Heart left ventricle (tissue), 13 donors: ENCODE data around the gene RFT1.

Source experiments
- POLR2A ChIP-seq, 2 donors: fragments of 450-650 bp; IDR thresholded peaks; one replicate each; pipeline ENCODE4 v1.6.1; 2017; ENCODE audit warnings: antibody characterized with exemption in 2 of 2, mild to moderate bottlenecking in 2 of 2, moderate library complexity in 2 of 2
- TF ChIP-seq, protein P1 (sequence below), 12 donors: fragments of 200-600 bp; sonication (generic) in 4 of 12; IDR thresholded peaks; one replicate each; pipeline versions ENCODE4 v1.5.0 to v1.8.0; 2018 to 2022; ENCODE audit warnings: antibody characterized with exemption in 12 of 12, mild to moderate bottlenecking in 5 of 12
- donor health status: ischemic (EF 13 %, LVEDD 7.1; RV severe dilation, severe dysfunction).
- donor health status: DM: no; HTN: yes; CAD: no.
- donor health status: DM: no; HTN: no; CAD: no.
- donor health status: ischemic (EF 25% LVEDD 6.9; RV normal size, moderate dysfunction).
- donor health status: ischemic (EF 25% LVEDD 5.7; RV mildly dilated, moderate dysfunction).
- donor health status: ischemic (EF 35%, LVEDD 5.7; RV mildly dilated, moderate dysfunction).
- donor health status: nonischemic (EF 11% LVEDD 7.7; RV severe dilation, severe dysfunction).
- donor health status: DM: yes; HTN: yes; CAD: no.
- donor health status: PGD.
- donor health status: ischemic (EF 29% LVEDD 5.4; RV normal size, mild dysfunction).
- donor health status: nonischemic (EF 23%, LVEDD 6.1; RV moderate dilation, normal function).

DNA sequence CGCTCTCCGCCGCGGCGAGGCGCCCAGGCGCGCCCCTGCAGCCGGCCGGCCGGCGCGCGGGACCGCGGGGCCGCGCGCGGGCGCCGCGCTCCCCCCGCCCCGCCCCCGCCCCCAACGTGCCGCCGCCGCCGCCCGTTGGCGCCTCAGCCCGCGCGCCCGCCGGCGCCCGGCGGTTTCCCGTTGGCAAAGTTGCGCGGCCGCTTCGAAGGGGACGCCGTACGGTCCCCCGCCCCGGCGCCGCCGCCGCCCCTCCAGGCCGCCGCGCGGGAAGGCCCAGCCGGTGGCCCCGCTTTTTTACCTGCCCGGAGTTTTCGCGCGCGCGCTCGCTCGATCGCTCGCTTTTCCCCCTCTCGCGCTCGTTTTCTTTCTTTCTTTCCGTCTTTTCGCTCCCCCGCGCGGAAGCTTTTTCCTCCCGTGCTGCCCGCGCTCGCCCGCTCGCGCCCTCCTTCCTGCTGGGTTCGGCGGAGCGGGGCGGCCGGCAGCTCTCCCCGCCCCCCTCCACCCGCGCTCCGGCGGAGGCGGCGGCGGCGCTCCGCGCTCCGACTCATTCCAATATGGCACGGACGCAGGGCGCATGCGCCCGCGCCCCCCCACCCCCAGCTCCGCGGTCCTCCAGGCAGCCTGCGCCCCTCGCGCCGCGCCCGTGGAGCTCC lies 84.6 kb downstream of the RFT1 start, which contains the start of gene SFMBT1:
- peak in 1 of 2 donors; percentile 24 for TF ChIP-seq POLR2A (IDR thresholded peaks at IDR 0.05)
- TF ChIP-seq, protein P1, sequence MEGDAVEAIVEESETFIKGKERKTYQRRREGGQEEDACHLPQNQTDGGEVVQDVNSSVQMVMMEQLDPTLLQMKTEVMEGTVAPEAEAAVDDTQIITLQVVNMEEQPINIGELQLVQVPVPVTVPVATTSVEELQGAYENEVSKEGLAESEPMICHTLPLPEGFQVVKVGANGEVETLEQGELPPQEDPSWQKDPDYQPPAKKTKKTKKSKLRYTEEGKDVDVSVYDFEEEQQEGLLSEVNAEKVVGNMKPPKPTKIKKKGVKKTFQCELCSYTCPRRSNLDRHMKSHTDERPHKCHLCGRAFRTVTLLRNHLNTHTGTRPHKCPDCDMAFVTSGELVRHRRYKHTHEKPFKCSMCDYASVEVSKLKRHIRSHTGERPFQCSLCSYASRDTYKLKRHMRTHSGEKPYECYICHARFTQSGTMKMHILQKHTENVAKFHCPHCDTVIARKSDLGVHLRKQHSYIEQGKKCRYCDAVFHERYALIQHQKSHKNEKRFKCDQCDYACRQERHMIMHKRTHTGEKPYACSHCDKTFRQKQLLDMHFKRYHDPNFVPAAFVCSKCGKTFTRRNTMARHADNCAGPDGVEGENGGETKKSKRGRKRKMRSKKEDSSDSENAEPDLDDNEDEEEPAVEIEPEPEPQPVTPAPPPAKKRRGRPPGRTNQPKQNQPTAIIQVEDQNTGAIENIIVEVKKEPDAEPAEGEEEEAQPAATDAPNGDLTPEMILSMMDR (IDR thresholded peaks at IDR 0.05) = no peak
